HepG2 (cell line): Measurements from ENCODE around the gene WNT7B. TPM values are rescaled to one million over a fixed set of nuclear protein-coding genes. Genes with fewer than 3 reads are reported as not detected.

Experiments used
- ARNT2 ChIP-seq: sonication (generic); formaldehyde crosslinking; IDR thresholded peaks from 2 replicates; pipeline ENCODE4 v1.8.0; 2022; ENCODE audit warnings: mild to moderate bottlenecking, low read depth, missing genetic modification reagents, moderate library complexity
- DRAP1 ChIP-seq: IDR thresholded peaks from 2 replicates; pipeline ENCODE4 v1.6.1; 2016; ENCODE audit warnings: missing genetic modification reagents, missing compliant biosample characterization
- E2F1 ChIP-seq: sonication (generic); formaldehyde crosslinking; IDR thresholded peaks from 2 replicates; pipeline ENCODE4 v1.5.0; 2020; ENCODE audit warnings: missing genetic modification reagents
- FOXA3 ChIP-seq: IDR thresholded peaks from 2 replicates; pipeline ENCODE4 v1.6.1; 2016; ENCODE audit warnings: missing genetic modification reagents, missing compliant biosample characterization
- GATAD1 ChIP-seq: IDR thresholded peaks from 2 replicates; pipeline ENCODE4 v1.6.1; 2016; ENCODE audit warnings: missing genetic modification reagents, missing compliant biosample characterization
- GTF3A ChIP-seq: sonication (generic); formaldehyde crosslinking; conservative IDR thresholded peaks from 2 replicates; pipeline ENCODE4 v1.4.0; 2020; ENCODE audit warnings: mild to moderate bottlenecking, missing genetic modification reagents
- MED1 ChIP-seq: sonication (generic); formaldehyde crosslinking; IDR thresholded peaks from 2 replicates; pipeline ENCODE4 v1.4.0; 2020; ENCODE audit warnings: missing genetic modification reagents
- NCOA1 ChIP-seq: sonication (generic); formaldehyde crosslinking; IDR thresholded peaks from 2 replicates; pipeline ENCODE4 v1.9.0; 2021; ENCODE audit warnings: missing genetic modification reagents
- ZHX2 ChIP-seq, 2 experiments: sonication (generic) in 1 of 2; formaldehyde crosslinking in 1 of 2; IDR thresholded peaks; 2 replicates each; pipeline versions ENCODE4 v1.6.1 to v1.9.0; 2014 to 2022; ENCODE audit warnings: antibody characterized with exemption in 1 of 2, borderline replicate concordance in 1 of 2, inconsistent platforms in 1 of 2, low read depth in 1 of 2, missing genetic modification reagents in 1 of 2
- ZNF574 ChIP-seq: sonication (generic); formaldehyde crosslinking; IDR thresholded peaks from 2 replicates; pipeline ENCODE4 v1.4.0; 2020; ENCODE audit warnings: missing genetic modification reagents
- ZNF704 ChIP-seq: sonication (generic); formaldehyde crosslinking; IDR thresholded peaks from 2 replicates; pipeline ENCODE4 v1.8.1; 2023; ENCODE audit warnings: mild to moderate bottlenecking, inconsistent platforms, moderate library complexity, missing genetic modification reagents, borderline replicate concordance
- ZSCAN5A ChIP-seq: sonication (generic); formaldehyde crosslinking; IDR thresholded peaks from 2 replicates; pipeline ENCODE4 v1.8.0; 2022; ENCODE audit warnings: mild to moderate bottlenecking, missing genetic modification reagents, borderline replicate concordance
- polyA plus RNA-seq, 8 experiments: library from polyadenylated mRNA; depleted of rRNA in 3 of 8; stranded (reverse) in 7 of 8; unstranded in 1 of 8; fragments of >200 nt; fragmentation: Illumina TruSeq in 4 of 8; extraction: Trizol in 4 of 8; gene quantifications; 2 replicates each; pipeline versions ENCODE4 v1.2.1 to v1.2.3, GENCODE V29; 2011 to 2016; ENCODE audit warnings: low read depth in 4 of 8, missing spikeins in 1 of 8, mixed read lengths in 1 of 8; ENCODE audit not compliant: insufficient read depth in 1 of 8
- total RNA-seq, 5 experiments: library from RNA; depleted of rRNA; stranded (reverse); fragments of >200 nt; fragmentation: Illumina TruSeq; extraction: Trizol; gene quantifications; 2 replicates each; pipeline ENCODE4 v1.2.3, GENCODE V29; 2016; ENCODE audit warnings: low read depth in 1 of 5

The WNT7B gene
- total and polyA plus RNA-seq, 2 of the 13 experiments (the other 11 are each of a cell fraction or from before 2014, with no cell fraction given): 0.09 TPM; not detected in 1

GRCh38 chr22:46013460-46014416 lies 36.8 kb upstream of the WNT7B start (continued):
- TF ChIP-seq DRAP1 (0 out of 2 replicates have a peak, but pooled peaks have one; percentile 18), ZNF574 (CRISPR knock-in tag) (peak; percentile 87), GTF3A (CRISPR knock-in tag) (peak; percentile 45; the same call in 1 of the 2 replicates), ZHX2 (IDR thresholded peaks at IDR 0.05; ENCODE audit: low read depth) (peak; percentile 49), ZHX2 (CRISPR knock-in tag; IDR thresholded peaks at IDR 0.05; ENCODE audit: borderline replicate concordance) (no peak), E2F1 (CRISPR knock-in tag) (no peak), MED1 (CRISPR knock-in tag) (peak; percentile 65; the same call in 1 of the 2 replicates), ARNT2 (CRISPR knock-in tag) (peak; percentile 83), ZNF704 (no peak), ZSCAN5A (CRISPR knock-in tag) (no peak), GATAD1 (CRISPR knock-in tag) (peak; percentile 49; the same call in 1 of the 2 replicates), FOXA3 (CRISPR knock-in tag) (0 out of 2 replicates have a peak, but pooled peaks have one; percentile 17), NCOA1 (CRISPR knock-in tag) (0 out of 2 replicates have a peak, but pooled peaks have one; percentile 55)
